Measurements from ENCODE around the gene LHX3.

DNA sequence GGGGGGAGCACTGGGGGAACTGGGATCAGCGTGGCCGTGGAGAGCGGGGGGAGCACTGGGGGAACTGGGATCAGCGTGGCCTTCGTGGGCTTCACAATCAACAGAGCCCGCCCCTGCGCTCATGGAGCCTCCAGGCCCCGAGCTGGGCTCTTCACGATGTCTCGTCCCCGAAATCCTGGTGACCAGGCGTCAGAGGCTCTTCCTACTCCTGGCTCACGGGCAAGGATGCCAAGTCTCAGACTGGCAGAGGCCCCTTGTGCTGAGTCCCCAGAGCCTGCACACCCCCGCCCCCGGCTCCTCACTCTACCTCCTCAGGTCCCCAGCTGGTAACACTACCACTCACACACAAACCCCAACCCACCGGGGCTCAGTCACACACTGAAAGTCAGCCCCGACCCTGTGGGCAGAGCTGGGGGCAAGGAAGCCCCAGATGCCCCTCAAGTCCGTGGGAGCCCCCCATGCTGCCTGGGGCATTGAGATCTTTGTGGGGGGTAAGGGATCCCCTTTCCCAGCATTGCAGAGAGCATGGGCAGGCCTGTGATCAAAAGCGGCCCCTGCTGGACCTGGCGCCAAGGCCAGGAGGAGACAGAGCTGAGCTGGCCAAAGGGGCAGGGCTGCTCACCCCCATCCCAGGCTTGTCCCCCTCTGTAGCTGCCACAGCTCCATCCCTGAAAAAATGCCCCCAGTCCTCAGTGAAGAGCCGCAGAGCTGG is 26.7 kb downstream of the LHX3 start:
- no peak for TF ChIP-seq EZH2phosphoT487 (IDR thresholded peaks at IDR 0.05; ENCODE audit: low read depth)
- TF ChIP-seq, protein P1, sequence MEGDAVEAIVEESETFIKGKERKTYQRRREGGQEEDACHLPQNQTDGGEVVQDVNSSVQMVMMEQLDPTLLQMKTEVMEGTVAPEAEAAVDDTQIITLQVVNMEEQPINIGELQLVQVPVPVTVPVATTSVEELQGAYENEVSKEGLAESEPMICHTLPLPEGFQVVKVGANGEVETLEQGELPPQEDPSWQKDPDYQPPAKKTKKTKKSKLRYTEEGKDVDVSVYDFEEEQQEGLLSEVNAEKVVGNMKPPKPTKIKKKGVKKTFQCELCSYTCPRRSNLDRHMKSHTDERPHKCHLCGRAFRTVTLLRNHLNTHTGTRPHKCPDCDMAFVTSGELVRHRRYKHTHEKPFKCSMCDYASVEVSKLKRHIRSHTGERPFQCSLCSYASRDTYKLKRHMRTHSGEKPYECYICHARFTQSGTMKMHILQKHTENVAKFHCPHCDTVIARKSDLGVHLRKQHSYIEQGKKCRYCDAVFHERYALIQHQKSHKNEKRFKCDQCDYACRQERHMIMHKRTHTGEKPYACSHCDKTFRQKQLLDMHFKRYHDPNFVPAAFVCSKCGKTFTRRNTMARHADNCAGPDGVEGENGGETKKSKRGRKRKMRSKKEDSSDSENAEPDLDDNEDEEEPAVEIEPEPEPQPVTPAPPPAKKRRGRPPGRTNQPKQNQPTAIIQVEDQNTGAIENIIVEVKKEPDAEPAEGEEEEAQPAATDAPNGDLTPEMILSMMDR (IDR thresholded peaks at IDR 0.05; ENCODE audit: low read depth, low read length), result no peak

Data from OCI-LY3 (cell line).